NOMO-1 treated with dmso at 0.1 percent for 144 hours (cell line): Measurements from ENCODE around the gene GTF2F2.
A peak's percentile ranks its signal among the peaks of the same experiment; 100 is the strongest.

Experiments used
- DNase-seq: peaks from one replicate; lab custom pipeline; 2025; ENCODE audit not compliant: unreplicated experiment; lab: John Stamatoyannopoulos, UW

The GTF2F2 gene, protein sequence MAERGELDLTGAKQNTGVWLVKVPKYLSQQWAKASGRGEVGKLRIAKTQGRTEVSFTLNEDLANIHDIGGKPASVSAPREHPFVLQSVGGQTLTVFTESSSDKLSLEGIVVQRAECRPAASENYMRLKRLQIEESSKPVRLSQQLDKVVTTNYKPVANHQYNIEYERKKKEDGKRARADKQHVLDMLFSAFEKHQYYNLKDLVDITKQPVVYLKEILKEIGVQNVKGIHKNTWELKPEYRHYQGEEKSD

GRCh38 chr13:45119991-45120864, at the start of gene GTF2F2:
GTF2F2 (plus strand) TSS chr13:45120510; CDS start chr13:45120656, 146 bp downstream.
- peak; percentile 72 for DNase-seq

GRCh38 chr13:45073809-45074208, 46.5 kb upstream of the GTF2F2 start:
- DNase-seq = no peak

DNA sequence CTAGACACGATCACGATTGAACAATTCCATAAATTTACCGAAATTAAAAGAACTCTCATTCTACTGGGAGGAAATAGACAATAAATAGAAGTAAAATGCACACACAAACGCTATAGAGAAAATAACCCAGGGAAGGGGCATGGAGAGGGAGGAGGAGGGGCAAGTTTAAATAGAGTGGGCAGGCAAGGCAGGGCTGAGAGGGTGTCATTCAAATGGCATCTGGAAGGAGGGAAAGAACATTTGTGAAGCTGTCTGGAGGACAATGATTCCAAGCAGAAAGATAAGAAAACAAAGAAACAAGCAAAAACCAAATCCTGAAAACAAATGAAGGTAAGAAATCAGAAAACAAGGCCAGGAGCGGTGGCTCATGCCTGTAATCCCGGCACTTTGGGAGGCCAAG, 45.6 kb upstream of the GTF2F2 start:
- DNase-seq = no peak

- DNase-seq = no peak
Measured at GRCh38 chr13:45078003-45078402, 42.3 kb upstream of the GTF2F2 start.

DNA sequence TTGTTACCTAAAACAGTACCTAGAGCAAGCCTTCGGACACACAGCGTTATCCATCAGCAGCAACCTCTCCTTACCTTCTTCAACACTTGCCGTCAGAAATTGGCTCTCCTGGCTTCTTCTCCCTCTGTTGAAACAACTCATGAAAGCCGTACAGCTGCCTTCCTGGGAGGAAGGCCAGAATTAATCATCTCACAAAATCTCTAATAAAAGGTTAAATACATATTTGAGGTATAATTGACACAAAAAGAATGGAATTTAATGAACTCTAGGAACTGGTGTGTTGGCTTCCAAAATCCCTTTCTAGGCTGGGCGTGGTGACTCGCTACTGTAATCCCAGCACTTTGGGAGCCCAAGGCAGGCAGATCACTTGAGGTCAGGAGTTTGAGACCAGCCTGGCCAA, 37.3 kb upstream of the GTF2F2 start:
- no peak for DNase-seq

DNA sequence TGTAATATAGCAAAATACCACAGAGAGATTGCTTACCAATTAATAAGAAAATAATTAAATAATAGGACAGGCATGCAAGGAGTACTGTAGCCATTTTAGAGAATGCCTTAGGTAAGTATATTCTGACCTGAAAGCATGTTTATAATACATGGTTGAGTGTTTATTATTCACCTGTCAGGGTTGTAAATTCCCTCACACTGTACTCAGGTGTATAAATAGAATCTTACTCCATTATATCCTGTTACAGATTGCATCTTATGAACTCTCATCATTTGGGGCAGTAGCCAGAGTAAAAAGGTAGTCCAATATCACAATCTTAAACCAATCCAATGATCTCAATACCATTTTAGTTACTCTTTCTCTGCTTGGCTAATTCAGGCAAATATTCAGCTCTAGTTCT, 35.8 kb upstream of the GTF2F2 start:
- DNase-seq = no peak

GRCh38 chr13:45086484-45086883, 33.8 kb upstream of the GTF2F2 start:
- no peak for DNase-seq

DNA sequence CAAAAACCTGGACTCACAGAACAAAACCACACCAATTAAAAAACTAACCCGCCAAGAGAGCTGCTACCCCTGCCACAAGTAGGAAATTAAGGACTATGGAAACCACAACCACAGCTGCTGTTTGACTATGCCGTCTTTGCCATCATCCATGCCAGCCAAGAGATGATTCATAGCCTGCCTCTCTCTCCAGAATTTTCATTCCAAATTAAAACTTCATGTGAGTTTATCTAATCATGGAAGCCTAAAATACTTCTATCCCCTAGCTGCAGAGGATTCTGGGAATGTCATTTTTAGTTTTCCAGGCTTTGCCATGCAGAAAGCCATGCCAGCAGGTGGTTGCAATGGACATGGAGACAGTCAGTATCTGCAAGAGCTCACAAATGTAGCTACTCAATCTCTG, 27.6 kb upstream of the GTF2F2 start:
- DNase-seq = peak; percentile 1

GRCh38 chr13:45100573-45101262, 19.6 kb upstream of the GTF2F2 start:
- DNase-seq = no peak

DNA sequence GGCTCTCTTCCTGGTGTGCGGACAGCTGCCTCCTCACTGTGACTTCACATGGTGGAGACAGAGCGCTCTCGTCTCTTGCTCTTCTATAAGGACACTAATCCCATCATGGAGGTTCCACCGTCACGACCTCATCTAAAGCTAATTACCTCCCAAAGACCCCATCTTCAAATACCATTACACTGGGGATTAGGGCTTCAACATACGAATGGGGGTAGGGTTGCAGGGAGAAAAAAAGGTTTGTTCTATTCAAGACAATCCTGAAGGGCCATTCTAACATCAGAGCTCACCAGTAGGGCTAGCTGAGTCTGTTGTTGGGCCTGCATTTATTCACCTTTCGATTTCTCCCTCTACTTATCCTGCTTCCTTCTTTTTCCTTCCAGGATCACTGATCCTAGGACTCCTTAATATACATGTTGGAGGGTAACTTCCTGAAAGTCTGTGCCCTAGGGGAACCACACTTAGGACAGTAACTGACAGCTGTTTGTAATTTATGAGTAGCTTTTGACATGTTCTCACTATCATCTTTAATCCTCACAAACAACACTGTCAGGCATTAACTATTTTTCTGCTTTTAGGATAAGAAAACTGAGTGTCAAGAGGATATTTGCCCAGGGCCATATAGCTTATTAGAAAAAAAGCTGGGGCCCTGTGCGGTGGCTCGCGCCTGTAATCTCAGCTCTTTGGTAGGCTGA, 18.8 kb upstream of the GTF2F2 start:
- DNase-seq = no peak

GRCh38 chr13:45102136-45102507, 18.2 kb upstream of the GTF2F2 start:
- DNase-seq = no peak

- DNase-seq = no peak
Measured at GRCh38 chr13:45103449-45103848, 16.9 kb upstream of the GTF2F2 start.

- no peak for DNase-seq
Measured at GRCh38 chr13:45104261-45104660, 16.0 kb upstream of the GTF2F2 start.

GRCh38 chr13:45105895-45106294, 14.4 kb upstream of the GTF2F2 start:
- DNase-seq = no peak

- DNase-seq = no peak
Measured at GRCh38 chr13:45107539-45107938, 12.8 kb upstream of the GTF2F2 start.

GRCh38 chr13:45108716-45109101, 11.6 kb upstream of the GTF2F2 start:
- no peak for DNase-seq

DNA sequence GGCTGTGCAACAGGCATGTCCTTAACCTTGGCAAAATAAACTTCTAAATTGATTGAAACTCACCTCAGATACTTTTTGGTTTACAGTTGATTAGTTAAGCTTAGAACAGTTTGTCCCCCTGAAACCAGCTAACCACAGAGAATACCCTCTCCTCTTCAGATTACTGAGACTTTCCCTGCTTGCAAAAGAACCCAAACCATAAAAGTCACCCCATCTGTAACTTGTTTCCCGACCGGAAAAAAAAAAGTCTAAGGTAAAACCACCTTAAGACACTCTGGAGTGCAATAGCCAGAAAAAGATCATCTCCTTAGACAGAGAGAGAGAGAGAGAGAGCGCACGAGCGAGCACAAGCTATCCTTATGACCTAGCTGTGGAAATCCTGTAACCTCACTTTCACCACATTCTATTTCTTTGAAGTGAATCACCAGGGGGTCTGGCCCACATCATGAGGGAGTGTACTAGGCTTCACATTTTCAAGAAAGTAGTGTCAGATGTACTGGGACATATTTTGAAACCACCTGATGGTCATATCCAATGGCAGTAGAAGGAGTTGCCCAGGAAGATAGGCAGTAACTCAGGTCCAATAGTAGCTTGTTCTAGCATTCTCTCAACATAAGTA, 11.1 kb upstream of the GTF2F2 start:
- DNase-seq = no peak

- DNase-seq = no peak
Measured at GRCh38 chr13:45113233-45114224, 6.8 kb upstream of the GTF2F2 start.

GRCh38 chr13:45119469-45119990, 780 bp upstream of the GTF2F2 start:
- DNase-seq = peak; percentile 26
